ENCODE data around the gene GNPTG.

The GNPTG gene

GRCh38 chr16:1351582-1352362, at the start of gene GNPTG, which contains the start of gene TSR3:
Gene GNPTG, plus strand, starts transcription at chr16:1351931. Its CDS starts 35 bp downstream, at chr16:1351966.
Gene TSR3, minus strand, starts transcription at chr16:1351878. Its CDS starts 74 bp downstream, at chr16:1351804.
- peak; percentile 35 for DNase-seq

DNA sequence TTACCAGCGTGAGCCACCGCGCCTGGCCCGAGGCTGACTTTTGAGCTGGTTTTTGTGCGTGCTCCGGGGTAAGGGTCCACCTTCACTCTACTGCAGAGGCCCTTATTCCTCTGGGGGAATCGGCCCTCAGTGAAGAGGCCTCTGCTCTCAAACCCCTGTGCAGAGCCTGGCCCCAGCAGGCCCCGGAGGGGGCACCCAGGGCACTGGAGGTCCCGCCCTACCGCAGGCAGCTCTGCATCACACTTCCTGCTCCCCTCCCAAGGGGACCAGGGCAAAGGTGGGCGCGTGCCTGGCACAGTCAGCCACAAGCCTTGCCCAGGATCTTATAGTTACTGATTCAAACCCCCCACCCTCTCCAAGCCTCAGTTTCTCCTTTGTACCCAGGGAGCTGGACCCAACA, 45.9 kb upstream of the GNPTG start:
- no peak for DNase-seq

GRCh38 chr16:1306334-1306733, 45.4 kb upstream of the GNPTG start:
- no peak for DNase-seq

DNA sequence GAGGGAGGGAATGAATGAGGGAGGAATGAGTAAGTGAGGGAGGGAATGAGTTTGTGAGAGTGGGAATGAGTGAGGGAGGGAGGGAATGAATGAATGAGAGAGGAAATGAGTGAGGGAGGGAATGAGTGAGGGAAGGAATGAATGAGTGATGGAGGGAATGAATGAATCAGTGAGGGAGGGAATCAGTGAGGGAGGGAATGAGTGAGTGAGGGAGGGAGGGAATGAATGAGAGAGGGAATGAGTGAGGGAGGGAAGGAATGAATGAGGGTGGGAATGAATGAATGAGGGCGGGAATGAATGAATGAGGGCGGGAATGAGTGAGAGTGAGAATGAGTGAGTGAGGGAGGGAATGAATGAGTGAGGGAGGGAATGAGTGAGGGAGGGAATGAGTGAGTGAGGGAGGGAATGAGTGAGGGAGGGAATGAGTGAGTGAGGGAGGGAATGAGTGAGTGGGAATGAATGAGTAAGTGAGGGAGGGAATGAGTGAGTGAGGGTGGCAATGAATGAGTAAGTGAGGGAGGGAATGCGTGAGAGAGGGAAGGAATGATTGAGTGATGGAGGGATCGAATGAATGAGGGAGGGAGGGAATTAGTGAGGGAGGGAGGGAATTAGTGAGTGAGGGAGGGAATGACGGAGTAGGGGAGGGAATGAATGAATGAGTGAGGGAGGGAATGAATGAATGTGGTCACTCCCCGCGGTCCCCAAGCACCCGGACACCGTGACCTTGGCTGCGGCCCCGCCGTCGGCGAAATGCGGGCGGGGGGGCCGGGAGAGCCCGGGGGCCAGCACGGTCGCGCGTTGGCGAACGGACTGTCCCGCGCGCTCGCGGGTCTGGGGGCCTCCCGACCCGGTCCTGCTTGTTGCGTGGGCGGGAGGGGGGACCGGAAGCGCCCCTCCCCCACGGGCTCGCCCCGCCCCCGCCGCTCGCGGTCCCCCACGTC, 43.4 kb upstream of the GNPTG start:
- no peak for DNase-seq

DNA sequence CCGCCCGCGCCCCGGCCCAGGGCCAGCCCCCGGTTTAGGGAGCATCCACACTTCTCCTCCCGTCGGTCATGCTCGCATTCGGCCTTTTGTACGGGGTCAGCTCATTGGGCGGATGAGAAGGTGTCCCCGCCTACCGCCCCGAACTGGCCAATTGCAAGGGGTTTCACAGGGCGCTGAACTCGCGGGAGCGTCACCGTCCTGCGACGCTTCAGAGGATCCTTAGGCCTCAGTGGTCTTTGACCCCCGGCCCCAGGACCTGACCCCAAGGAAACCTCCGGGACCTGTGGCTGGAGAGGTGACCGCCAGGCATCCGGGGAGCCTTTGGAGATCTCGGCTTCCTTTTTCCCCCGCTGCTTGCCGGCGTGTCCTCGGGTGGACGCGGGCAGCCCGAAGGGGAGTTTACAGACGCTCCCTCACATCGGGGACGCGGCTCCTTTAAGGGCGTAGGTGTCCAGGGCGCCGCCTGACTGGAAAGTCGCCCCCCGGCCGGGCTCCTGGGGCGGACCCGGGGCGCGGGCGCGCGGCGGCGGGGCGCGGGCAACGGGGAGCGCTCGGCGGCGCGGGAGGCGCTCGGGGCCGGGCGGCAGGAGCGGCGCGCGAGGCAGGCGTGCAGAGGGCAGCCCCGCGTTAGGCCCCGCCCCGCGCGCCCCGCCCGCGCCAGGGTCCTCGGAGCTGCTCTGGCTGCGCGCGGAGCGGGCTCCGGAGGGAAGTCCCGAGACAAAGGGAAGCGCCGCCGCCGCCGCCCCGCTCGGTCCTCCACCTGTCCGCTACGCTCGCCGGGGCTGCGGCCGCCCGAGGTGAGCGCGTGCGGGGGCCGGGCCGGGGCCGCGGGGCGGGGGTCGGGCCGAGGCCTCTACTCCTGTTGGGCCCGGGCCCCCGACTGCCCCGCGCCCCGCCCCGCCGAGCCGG, 42.5 kb upstream of the GNPTG start, which contains the start of gene UBE2I:
Gene UBE2I (plus strand): TSS at position 660 of the 909 bp plus-strand sequence. CDS start 4,395 bp downstream, outside the sequence.
- DNase-seq, result peak; percentile 91

- DNase-seq, result no peak
Observed at GRCh38 chr16:1309888-1310831, 41.6 kb upstream of the GNPTG start.

- no peak for DNase-seq
Observed at GRCh38 chr16:1310832-1311200, 40.9 kb upstream of the GNPTG start.

GRCh38 chr16:1311212-1311737, 40.5 kb upstream of the GNPTG start:
- DNase-seq, result no peak

DNA sequence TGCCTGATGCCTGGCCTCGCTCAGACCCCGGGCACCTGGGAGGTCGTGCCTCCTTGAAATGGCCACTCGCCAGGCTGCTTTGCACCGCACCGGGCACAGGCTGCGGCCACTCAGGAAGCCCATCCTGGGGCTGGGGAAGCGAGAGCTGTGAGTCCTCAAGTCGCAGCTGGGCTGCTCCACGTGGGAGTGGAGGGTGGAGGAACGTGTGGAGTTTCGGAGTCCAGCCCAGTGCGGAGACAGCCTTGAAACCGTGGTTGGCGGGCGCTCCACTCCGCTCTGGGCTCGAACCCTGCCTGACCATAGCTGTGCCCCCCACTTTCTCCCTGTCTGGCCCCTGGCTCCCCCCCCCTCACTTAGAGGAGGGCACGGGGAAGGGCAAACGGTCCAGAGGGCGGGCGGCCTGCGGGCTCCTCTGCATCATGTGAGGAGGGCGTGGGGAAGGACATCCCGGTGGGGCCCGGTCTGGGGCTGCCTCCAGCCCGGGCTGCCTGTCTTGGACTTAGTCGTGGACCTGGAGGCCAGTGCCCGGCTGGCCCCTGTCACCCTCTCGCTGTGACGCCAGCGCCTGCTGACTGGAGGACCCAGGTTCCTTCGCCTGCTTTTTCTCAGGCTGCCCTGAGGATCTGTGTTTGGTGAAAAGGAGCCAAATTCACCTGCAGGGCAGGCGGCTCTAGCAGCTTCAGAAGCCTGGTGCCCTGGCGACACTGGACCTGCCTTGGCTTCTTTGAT, 39.8 kb upstream of the GNPTG start:
- DNase-seq, result no peak

- DNase-seq, result no peak
Observed at GRCh38 chr16:1312467-1312816, 39.3 kb upstream of the GNPTG start.

GRCh38 chr16:1312903-1313302, 38.8 kb upstream of the GNPTG start:
- no peak for DNase-seq

DNA sequence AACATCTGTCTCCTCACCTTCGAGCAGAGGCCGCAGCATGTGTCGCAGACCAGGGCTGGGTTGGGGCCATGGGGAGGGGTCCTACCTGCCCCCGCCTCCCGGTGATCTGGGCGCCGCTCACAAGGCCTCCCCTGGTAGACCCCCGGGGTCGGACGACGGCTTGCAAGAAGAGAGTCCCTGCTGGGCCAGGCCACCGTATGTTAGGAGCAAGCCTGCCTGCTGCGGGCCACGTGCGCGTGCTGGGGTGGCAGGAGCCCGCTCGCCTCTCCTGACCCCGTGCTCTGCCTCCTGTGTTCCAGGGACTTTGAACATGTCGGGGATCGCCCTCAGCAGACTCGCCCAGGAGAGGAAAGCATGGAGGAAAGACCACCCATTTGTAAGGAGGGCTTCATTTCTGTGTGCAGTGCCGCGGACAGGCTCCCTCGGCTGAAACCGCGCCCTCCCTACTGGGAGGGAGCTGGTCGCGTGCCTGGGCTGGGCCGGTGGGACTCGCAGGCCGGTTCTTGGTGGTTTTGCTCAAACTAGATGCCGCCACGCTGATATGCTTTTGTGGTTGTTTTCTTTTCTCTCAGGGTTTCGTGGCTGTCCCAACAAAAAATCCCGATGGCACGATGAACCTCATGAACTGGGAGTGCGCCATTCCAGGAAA, 37.9 kb upstream of the GNPTG start:
- DNase-seq, result no peak

DNA sequence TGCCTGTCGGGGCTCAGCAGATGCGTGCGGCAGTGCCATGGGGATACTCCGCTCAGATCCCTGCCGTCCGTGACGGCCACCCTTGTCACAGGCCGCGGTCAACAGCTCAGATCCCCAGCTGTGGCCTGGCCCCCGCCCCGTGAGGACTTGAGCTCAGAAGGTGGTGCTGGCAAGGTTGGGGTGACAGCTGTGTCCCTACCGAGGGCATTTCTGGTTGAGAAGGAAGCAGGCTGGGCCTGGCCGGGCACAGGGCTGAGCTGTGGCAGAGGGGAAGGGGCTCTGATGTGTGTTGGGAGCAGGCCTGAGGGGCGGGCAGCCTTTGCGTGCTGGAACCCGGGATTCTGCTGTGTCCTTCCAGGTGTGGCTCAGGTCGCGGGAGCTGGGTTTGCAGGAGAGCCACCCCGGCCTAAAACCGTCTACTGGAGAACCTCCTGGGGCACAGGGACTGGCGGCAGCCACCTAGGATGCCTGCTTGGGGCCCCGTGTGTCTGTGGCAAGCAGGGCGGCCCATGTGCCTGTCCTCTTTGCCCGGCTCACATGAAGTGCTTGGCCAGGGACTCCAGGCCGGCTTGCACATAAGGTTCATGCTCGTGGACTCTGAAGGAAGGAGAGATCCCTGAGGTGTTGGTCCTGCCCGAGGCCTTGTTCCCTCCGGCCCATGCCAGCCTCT, 37.2 kb upstream of the GNPTG start:
- no peak for DNase-seq

DNA sequence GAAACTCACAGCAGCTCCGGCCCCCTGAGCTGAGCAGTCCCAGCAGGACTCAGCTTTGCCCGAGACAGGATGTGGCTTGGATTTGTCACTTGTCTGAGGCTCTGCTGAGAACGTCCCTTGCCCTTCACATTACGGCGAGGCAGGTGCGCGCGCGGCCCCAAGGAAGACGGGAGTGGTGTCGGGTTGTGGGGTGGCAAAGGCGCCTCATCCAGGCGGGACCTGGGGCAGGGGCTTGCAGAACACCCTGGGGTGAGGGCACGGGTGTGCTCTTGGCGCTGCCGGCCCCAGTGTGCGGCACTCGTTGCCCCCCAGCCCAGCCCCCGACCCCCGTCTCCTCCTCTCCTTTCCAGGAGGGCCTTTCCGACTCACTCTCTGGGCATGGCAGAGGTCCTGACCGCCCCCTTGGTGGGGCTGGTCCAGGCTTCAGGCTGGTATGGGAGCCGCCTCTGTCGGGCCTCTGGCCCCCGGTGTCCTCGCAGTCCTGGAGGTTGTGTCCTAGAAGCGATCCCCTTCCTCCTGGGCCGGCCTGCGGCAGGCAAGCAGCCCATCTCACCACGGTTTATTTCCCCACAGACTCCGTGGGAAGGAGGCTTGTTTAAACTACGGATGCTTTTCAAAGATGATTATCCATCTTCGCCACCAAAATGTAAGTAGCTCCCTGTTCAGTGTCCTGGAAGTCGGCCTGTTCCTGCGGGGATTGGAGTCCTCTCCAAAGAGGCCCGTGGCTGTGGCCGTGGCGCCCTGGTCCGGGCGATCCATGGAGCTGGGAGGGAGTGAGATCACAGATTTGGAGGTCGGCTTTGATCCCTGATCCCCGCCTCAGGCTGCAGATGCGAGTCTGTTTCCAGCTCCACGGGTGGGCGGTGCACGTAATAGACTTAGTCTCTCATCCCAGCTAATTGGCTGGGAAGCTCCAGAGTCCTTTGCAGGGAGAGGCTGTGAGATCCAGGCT, 36.4 kb upstream of the GNPTG start:
- DNase-seq, result no peak

GRCh38 chr16:1316033-1316405, 35.7 kb upstream of the GNPTG start:
- DNase-seq, result no peak

DNA sequence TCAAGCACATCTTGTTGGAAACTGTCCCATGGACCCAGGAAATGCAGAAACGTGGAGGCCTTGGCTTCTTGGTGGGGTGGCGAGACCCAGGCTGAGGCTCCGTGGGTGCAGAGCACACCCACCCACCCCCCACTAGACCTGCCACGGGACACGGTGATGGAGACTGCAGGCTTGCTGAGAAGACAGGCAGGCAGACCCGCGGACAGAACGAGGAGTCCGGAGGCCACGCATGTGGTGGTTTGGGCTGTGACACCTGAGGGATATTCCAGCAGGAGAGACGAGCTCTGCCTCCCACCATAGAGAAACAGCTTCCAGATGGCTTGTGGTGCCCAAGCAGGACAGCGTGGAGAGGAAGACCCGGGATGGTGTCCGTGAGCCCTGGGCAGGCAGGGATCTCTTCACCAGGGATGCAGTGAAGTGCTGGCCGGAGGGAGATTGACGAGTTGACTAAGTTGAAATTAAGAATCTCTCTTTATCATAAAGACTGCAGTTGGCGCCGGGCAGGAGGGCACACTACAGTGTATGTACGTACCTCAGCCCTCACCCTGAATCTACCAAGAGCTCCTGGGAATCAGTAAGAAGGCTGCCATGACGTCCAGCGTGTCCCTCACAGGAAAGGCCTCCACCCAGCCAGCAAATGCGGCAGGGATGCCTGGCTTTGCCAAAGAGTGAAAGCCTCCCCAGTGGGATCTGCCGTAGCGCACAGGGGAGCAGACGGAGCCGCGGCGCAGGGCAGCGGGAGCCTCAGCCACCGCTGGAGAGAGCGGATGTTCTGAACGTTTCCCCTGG, 34.1 kb upstream of the GNPTG start:
- DNase-seq, result no peak

DNA sequence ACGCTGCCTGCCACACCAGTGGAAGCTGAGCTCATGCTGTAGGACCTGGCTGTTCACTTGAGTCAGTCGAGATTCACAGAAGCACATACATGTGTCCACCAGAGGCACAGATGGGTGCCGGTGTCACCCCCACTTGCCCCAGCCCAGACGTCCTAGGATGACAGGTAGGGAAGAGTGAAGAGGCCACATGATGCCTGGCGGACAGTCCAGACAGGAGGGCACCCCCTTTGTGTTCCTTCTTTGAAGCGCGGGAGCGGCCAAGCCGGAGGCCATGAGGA, 33.5 kb upstream of the GNPTG start:
- DNase-seq, result no peak

- no peak for DNase-seq
Observed at GRCh38 chr16:1319041-1319440, 32.7 kb upstream of the GNPTG start.

Data from NCI-H446 treated with DMSO at 0.1 percent for 48 hours (cell line).